GM23338 (cell line): Measurements from ENCODE around the gene PXDN. TPM values are rescaled to one million over a fixed set of nuclear protein-coding genes. Genes with fewer than 3 reads are reported as not detected.

Experiments
- EZH2phosphoT487 ChIP-seq: fragments of 200-600 bp; sonication (generic); IDR thresholded peaks from one replicate; pipeline ENCODE4 v1.8.1; 2018; ENCODE audit warnings: antibody characterized with exemption; ENCODE audit not compliant: unreplicated experiment
- JUNB ChIP-seq: IDR thresholded peaks from one replicate; pipeline ENCODE4 v1.6.1; 2016; ENCODE audit warnings: antibody characterized with exemption; ENCODE audit not compliant: unreplicated experiment
- NANOG ChIP-seq: IDR thresholded peaks from 2 replicates; pipeline ENCODE4 v1.6.1; 2016; ENCODE audit warnings: antibody characterized with exemption, borderline replicate concordance
- ZNF114 ChIP-seq: fragments of 250-450 bp; sonication (Bioruptor Pico); IDR thresholded peaks from 2 replicates; pipeline ENCODE4 v1.5.0; 2020; ENCODE audit warnings: mild to moderate bottlenecking, moderate library complexity
- ZNF331 ChIP-seq: fragments of 250-450 bp; sonication (Bioruptor Pico); IDR thresholded peaks from 2 replicates; pipeline ENCODE4 v1.5.0; 2020; ENCODE audit warnings: low read depth, mild to moderate bottlenecking, moderate library complexity
- polyA plus RNA-seq: library from polyadenylated mRNA; unstranded; fragments of >200 nt; fragmentation: Nextera tagmentation; extraction: Ambion mirVana; gene quantifications from 2 replicates; pipeline ENCODE4 v1.2.1, GENCODE V29; 2016
- total RNA-seq: library from RNA; depleted of rRNA; stranded (reverse); fragments of >200 nt; shearing (Covaris generic); gene quantifications from 2 replicates; pipeline ENCODE4 v1.2.3, GENCODE V29; 2014
- TF ChIP-seq, protein P1 (sequence below): IDR thresholded peaks from one replicate; pipeline ENCODE4 v1.6.1; 2018; ENCODE audit warnings: antibody characterized with exemption; ENCODE audit not compliant: unreplicated experiment
- TF ChIP-seq, protein P2 (sequence below), 2 experiments: fragments of 200-600 bp in 1 of 2; sonication (generic) in 1 of 2; conservative IDR thresholded peaks; 2 replicates each; pipeline versions ENCODE4 v1.5.1 to v1.6.1; 2016 to 2017; ENCODE audit warnings: antibody characterized with exemption in 2 of 2, low read depth in 2 of 2, mild to moderate bottlenecking in 2 of 2, moderate library complexity in 1 of 2

Gene PXDN
- total and polyA plus RNA-seq, 2 experiments from 2014 or later = 42.2 to 225 TPM

DNA sequence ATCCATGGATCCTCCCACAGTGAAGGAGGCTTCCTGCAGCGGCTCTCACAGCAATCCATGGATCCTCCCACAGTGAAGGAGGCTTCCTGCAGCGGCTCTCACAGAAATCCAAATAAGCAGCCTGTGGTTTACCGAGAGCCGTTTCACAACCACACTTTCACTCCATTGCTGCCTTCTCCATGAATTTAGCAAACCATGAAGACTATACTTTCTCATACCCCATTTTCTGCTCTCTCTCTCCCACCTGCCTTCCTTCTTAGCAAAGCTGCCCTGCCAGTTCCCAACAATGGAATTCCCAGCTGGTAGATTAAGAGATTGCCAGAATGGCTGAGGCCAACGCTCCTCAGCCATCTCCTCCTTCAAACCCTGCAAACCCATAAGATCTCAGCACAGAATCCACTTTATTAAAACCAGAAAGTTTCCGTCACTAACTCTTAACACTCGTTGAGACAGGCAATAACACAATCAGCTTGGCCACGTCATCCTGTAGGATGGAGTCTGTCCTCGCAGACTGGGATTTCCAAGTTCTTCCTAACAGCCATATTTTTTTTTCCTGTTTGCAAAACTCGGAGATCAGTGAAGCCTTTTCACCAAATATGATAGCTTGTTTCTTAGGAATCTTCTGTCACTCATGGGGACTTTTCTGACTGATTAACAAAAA is 162.2 kb downstream of the PXDN start (continued):
- TF ChIP-seq EZH2phosphoT487 (no peak), NANOG (no peak), JUNB (no peak), ZNF114 (CRISPR knock-in tag) (no peak), ZNF331 (CRISPR knock-in tag) (no peak)
- TF ChIP-seq, protein P1, sequence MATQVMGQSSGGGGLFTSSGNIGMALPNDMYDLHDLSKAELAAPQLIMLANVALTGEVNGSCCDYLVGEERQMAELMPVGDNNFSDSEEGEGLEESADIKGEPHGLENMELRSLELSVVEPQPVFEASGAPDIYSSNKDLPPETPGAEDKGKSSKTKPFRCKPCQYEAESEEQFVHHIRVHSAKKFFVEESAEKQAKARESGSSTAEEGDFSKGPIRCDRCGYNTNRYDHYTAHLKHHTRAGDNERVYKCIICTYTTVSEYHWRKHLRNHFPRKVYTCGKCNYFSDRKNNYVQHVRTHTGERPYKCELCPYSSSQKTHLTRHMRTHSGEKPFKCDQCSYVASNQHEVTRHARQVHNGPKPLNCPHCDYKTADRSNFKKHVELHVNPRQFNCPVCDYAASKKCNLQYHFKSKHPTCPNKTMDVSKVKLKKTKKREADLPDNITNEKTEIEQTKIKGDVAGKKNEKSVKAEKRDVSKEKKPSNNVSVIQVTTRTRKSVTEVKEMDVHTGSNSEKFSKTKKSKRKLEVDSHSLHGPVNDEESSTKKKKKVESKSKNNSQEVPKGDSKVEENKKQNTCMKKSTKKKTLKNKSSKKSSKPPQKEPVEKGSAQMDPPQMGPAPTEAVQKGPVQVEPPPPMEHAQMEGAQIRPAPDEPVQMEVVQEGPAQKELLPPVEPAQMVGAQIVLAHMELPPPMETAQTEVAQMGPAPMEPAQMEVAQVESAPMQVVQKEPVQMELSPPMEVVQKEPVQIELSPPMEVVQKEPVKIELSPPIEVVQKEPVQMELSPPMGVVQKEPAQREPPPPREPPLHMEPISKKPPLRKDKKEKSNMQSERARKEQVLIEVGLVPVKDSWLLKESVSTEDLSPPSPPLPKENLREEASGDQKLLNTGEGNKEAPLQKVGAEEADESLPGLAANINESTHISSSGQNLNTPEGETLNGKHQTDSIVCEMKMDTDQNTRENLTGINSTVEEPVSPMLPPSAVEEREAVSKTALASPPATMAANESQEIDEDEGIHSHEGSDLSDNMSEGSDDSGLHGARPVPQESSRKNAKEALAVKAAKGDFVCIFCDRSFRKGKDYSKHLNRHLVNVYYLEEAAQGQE = no peak
- TF ChIP-seq, protein P2, sequence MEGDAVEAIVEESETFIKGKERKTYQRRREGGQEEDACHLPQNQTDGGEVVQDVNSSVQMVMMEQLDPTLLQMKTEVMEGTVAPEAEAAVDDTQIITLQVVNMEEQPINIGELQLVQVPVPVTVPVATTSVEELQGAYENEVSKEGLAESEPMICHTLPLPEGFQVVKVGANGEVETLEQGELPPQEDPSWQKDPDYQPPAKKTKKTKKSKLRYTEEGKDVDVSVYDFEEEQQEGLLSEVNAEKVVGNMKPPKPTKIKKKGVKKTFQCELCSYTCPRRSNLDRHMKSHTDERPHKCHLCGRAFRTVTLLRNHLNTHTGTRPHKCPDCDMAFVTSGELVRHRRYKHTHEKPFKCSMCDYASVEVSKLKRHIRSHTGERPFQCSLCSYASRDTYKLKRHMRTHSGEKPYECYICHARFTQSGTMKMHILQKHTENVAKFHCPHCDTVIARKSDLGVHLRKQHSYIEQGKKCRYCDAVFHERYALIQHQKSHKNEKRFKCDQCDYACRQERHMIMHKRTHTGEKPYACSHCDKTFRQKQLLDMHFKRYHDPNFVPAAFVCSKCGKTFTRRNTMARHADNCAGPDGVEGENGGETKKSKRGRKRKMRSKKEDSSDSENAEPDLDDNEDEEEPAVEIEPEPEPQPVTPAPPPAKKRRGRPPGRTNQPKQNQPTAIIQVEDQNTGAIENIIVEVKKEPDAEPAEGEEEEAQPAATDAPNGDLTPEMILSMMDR (conservative IDR thresholded peaks at IDR 0.05; ENCODE audit: low read depth in 2 of 2) = no peak
